Keratinocyte (primary cell): ENCODE measurements around the gene RNF125.

Source experiments
- CTCF ChIP-seq, 3 experiments: IDR thresholded peaks in 1 of 3; conservative IDR thresholded peaks in 1 of 3; optimal IDR thresholded peaks in 1 of 3; 2 replicates in 2 of 3; 3 replicates in 1 of 3; pipeline versions ENCODE3 to v1.5.1; 2011; ENCODE audit warnings: low read length in 3 of 3, mild to moderate bottlenecking in 3 of 3, moderate library complexity in 2 of 3, control low read depth in 1 of 3, inconsistent platforms in 1 of 3; ENCODE audit not compliant: insufficient read depth in 2 of 3; ENCODE audit errors: extremely low read depth in 1 of 3
- EZH2 ChIP-seq: IDR thresholded peaks from one replicate; pipeline ENCODE4 v1.6.1; 2012; ENCODE audit warnings: inconsistent platforms, mild to moderate bottlenecking, low read length, moderate library complexity

- TF ChIP-seq CTCF (optimal IDR thresholded peaks at IDR 0.05 in 1 of 3, IDR thresholded peaks at IDR 0.05 in 1 of 3, conservative IDR thresholded peaks at IDR 0.05 in 1 of 3; ENCODE audit: extremely low read depth in 1 of 3, insufficient read depth in 2 of 3, low read length in 3 of 3) (no peak), EZH2 (no peak)
Measured at GRCh38 chr18:32114293-32114942, 95.8 kb downstream of the RNF125 start.
